Hippocampal formation (tissue), 2 donors: ENCODE results near the gene IARS2.
"Not testable (repeated sequence)": the region's sequence is repeated elsewhere in the genome, so short reads cannot be mapped to it uniquely, and the experiment has no call there.

ENCODE experiments used
- DNase-seq, 2 donors: peaks; one replicate each; lab custom pipeline; 2025; lab: John Stamatoyannopoulos, UW

The IARS2 gene

DNA sequence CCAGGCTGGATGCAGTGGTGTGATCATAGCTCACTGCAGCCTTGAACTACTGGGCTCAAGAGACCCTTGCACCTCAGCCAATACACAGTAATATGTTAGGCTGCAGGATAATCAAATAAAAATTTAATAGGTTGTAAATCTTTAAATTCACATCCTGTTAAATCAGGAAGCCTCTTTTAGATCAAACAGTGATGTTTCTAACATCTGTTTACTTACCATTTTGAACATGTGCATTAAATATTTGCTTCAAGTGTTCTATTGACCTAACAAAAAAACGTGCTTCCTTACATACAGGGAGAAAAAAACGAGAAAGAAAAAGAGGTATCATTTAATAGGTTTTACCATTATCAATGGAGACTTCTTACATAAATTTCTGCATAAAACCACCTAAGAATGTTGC lies 70.6 kb downstream of the IARS2 start:
- no peak for DNase-seq

DNA sequence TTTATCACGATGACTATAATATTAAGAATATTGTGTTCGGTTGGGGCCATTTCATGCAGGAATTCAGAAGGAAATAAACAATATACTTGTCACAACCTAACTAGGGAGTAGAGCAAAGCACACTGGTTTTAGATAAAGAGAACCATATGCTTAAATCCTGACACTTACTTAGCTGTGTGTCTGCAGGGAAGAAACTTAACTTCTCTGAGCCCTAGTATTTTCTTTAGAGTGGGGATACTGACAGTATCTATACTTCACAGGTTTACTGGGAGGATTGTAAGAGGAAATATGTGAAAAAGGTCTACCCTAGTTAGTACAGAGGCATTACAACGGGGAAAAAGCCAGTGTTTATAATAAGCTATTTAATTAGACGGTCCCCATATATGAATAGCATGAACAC lies 72.9 kb downstream of the IARS2 start:
- no peak for DNase-seq

DNA sequence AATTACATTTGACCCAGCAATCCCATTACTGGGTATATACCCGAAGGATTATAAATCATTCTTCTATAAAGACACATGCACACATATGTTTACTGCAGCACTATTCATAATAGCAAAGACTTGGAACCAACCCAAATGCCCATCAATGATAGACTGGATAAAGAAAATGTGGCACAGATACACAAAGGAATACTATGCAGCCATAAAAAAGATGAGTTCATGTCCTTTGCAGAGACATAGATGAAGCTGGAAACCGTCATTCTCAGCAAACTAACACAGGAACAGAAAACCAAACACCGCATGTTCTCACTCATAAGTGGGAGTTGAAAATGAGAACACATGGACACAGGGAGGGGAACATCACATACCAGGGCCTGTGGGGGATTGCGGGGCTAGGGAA lies 76.0 kb downstream of the IARS2 start:
- not testable (repeated sequence) for DNase-seq

DNA sequence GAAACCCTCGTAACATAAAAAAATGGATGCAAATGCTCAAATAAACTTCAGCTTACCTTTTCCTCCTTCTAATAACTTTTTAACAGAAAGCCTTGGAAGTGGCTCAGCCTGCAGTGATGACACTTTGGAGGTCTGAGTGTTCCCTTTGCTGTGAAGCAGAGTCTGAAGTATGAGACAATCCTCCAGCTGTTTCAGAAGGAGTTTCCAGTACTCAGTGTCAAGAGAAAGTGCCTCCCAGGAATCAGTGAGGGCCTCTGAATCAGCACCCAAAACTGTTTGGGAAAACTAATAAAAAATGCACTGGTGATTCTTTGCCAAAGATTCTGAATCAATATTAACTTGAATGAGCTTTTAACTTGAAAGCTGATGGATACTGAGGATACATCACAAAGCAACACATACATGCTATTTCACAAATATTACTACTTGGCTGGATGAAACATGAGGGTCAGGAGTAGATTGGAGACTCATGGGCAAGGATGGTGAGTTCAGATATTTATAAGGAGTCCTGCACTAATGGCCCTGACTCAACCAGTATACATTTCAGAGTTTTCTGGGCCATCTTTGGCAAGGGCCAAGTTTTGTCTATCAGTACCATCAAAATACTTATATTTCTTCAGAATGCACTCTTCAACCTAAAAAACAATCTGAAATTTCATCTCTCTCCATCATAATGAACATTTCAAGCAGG lies 77.0 kb downstream of the IARS2 start:
- no peak for DNase-seq

DNA sequence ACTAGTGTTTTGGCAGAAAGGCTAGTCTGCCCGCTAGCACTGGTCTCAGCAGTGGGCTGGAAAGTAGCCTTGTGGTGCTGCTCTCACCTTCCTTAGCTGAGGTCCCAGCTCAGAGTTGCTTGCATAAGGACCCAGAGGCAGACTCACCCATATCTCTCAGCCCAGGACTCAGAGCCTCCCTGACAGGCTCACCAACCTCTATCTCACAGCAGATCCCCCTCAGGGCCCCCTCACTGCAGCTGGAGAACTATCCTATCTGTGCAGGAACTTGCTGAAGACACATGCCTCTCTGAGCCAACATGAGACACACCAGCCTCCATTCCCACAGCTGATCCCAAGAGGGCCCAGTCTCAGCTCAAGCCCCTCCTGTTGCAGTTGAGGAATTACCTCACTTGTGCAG lies 82.6 kb downstream of the IARS2 start:
- no peak for DNase-seq

DNA sequence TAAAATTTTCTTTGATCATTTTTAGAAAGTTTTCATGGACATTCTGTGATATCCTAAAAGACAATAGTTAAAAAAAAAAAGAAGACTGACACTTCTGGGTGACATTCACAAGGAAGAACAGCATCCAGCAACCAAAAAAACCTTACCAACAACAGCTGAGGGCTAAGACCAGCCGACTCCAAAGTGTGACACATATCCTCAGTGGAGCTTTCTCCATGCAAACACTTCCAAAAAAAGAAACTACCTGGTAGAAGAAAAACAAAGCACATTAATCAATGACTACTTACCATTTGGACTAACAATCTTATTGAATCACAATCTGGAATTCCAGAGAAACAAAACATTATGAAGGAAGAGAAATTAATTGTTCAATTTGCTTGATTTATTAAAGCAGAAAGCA lies 88.2 kb downstream of the IARS2 start:
- no peak for DNase-seq

DNA sequence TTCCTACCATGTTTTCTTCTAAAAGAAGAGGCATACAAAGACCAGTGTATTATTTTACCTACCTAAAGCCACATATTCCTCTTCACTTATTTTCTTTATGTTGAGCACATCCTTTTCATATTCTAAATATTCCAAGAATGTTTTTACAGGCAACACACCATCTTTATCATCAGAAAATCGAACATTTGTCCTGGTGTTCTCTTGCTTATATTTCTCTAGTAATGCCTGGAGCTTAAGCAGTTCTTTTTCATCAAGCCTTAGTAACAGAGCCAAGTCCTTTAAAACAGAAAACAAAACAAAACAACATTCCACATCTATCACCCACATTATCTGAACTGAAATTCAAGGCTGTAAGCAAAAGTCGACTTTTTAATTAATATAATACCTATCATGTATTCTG lies 88.7 kb downstream of the IARS2 start:
- no peak for DNase-seq

DNA sequence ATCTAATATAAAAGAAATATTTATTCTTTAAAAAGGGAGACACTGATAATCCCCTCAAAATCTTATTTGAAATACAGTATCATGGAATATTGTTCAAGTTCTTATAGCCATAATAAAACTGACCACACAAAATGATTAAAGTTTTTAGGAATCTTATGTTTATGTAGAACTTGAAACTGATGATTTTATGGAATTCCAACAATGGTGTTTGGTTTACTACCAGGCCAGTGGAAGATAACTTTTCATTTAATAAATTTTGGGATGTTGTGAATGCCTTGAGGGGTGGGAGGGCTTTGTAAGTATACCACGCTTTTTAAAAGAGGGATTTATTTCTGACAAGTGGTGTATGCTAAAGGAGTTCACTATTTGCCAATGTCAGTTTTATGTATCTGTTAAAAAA lies 90.6 kb downstream of the IARS2 start:
- no peak for DNase-seq

DNA sequence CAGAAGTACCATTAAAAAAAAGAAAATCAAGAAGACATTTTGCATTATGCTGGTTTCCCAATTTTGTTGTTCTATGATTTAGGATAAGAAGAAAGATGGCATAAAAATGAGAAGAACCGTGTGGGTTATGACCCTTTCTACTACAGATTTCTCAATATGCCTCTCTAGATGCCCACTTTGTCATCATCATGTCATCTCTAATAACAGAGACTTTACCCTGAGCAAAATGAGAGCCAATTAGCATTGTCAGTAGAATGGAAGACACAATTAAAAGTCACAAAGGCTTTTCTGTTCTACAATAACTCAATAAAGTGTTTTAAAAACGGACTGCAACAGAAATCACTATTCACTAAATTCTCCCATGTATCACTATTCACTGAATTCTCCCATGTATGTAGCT lies 92.8 kb downstream of the IARS2 start:
- DNase-seq: no peak

DNA sequence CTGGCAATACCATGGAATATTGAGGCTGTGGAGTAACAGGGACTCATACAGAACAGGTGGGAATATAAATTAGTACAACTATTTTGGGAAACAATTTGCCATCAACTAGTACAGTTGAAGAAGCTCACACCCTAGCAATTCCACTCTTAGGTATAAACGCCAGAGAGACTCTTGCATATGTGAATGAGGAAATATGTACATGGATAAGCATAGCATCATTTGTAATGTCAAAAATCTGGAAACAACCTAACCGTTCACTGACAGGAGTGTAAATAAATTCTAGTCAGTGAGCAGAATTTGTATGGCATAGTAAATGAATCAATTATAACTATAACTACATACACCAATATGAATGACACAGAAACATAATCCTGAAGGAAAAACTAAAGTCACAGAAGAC lies 94.6 kb downstream of the IARS2 start:
- DNase-seq: no peak

DNA sequence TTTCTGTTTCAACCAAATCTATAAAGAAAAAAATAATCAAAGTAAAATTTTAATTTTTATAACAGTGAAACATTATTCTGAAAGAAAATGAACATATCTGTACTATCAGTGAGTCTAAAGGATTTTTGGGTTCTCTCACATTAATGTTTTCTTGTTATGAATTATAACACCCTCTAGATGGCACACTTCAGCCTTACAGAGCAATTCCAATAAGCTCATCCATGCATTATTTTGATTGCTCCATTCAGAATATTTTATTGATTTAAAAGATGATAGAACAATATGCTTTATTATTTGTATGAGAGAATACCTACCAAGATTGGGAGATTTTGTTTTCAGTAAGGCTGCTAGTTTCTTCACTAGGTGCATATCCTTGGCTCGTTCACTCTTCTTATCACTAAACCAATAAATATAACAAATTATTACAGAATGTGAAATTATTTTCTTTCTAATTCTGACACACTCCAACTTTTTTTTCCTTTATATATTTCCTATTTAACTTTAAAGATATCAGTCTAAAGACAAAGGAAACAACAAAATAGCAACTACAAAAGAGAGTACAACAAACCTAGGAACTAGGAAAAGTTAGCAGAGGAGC lies 95.9 kb downstream of the IARS2 start:
- DNase-seq: peak in 1 of 2 donors; percentile 44

DNA sequence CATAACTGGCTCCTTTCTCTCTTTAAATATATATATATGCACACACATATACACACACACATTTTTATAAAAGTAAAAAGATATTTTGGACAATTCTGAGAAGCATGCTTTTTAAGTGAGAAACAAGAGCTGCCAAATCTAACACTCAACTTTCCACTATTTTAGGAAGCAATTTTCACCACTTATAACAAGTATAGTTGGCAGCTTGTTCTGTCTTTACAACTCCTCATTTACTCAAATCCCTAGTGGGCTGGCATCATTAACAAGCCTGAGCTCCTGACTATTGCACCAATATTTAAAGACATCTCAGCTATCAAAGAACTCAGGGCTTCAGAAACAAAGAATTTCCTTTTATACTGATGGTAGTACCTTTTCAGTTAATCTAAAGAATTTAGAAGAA lies 101.8 kb downstream of the IARS2 start:
- DNase-seq: no peak
